Transverse colon (tissue), 4 donors: ENCODE results near the gene NAA38. TPM values are rescaled to one million over a fixed set of nuclear protein-coding genes. Genes with fewer than 3 reads are reported as not detected.

Experiments used
- DNase-seq: peaks from one replicate; pipeline ENCODE4 v3.0.0-alpha.2; 2019
- H3K27ac ChIP-seq, 4 donors: fragments of 200-600 bp; sonication (generic); 2 replicates each; pipeline ENCODE4 v1.5.1; 2016 to 2018; ENCODE audit warnings: inconsistent platforms in 4 of 4
- H3K27me3 ChIP-seq: fragments of 200-600 bp; sonication (generic); 2 replicates; pipeline ENCODE4 v1.5.1; 2017; ENCODE audit warnings: inconsistent platforms
- H3K36me3 ChIP-seq, 4 donors: fragments of 200-600 bp; sonication (generic); 2 replicates each; pipeline ENCODE4 v1.5.1; 2017 to 2019; ENCODE audit warnings: inconsistent platforms in 4 of 4
- H3K4me1 ChIP-seq, 4 donors: fragments of 200-600 bp; sonication (generic); 2 replicates each; pipeline ENCODE4 v1.5.1; 2017 to 2020; ENCODE audit warnings: inconsistent platforms in 4 of 4
- H3K4me3 ChIP-seq, 4 donors: fragments of 200-600 bp; sonication (generic); 1 replicate in 1 of 4; 2 replicates in 3 of 4; pipeline versions ENCODE4 v1.5.1 to v1.6.1; 2017 to 2019; ENCODE audit warnings: inconsistent platforms in 4 of 4
- H3K9me3 ChIP-seq, 2 donors: fragments of 200-600 bp; sonication (generic); 2 replicates each; pipeline ENCODE4 v1.5.1; 2017 to 2019; ENCODE audit warnings: inconsistent platforms in 2 of 2
- CTCF ChIP-seq, 5 experiments: fragments of 200-600 bp in 3 of 5; fragments of 450-650 bp in 2 of 5; sonication (generic) in 3 of 5; IDR thresholded peaks; 1 replicate in 2 of 5; 2 replicates in 3 of 5; pipeline ENCODE4 v1.5.1; 2016 to 2017; ENCODE audit warnings: antibody characterized with exemption in 5 of 5, inconsistent platforms in 3 of 5, mild to moderate bottlenecking in 2 of 5, moderate library complexity in 1 of 5
- EP300 ChIP-seq: sonication (generic); formaldehyde crosslinking; IDR thresholded peaks from one replicate; pipeline ENCODE4 v1.6.1; 2017; ENCODE audit warnings: antibody characterized with exemption, low read depth
- POLR2A ChIP-seq: fragments of 450-650 bp; IDR thresholded peaks from one replicate; pipeline ENCODE4 v1.6.1; 2016; ENCODE audit warnings: antibody characterized with exemption, mild to moderate bottlenecking, moderate library complexity
- POLR2AphosphoS5 ChIP-seq, 3 donors: sonication (generic); formaldehyde crosslinking; IDR thresholded peaks; one replicate each; pipeline ENCODE4 v1.6.1; 2016; ENCODE audit warnings: antibody characterized with exemption in 3 of 3
- WGBS, 2 donors: methylation state at CpG; one replicate each; pipeline ENCODE4 v1.1.5; 2018; ENCODE audit warnings: low coverage in 1 of 2; 5-methylcytosine and 5-hydroxymethylcytosine counted together
- in situ Hi-C, 4 donors: fragments of 200-750 bp; cut with MboI; loops; one replicate each; pipeline versions ENCODE4 v1.15.0 to v1.15.1; 2017; ENCODE audit warnings: low sequenced_read_pairs in 3 of 4, low pct_ligation_motif_present in 1 of 4, low pct_unique_long_range_greater_than_20kb in 1 of 4
- intact Hi-C: fragments of 100-400 bp; cut with DNase I; formaldehyde crosslinking; loops from one replicate; pipeline ENCODE4 v1.15.1; 2023; ENCODE audit warnings: low total_unique reads
- total RNA-seq, 4 donors: library from RNA; depleted of rRNA; stranded (reverse); fragments of >200 nt; gene quantifications; one replicate each; pipeline ENCODE4 v1.1.0, GENCODE V29; 2016

The NAA38 gene
- total RNA-seq, 4 donors from 2014 or later = 59.8 to 95.3 (median 86.5) TPM

GRCh38 chr17:7854851-7855659, 2.3 kb downstream of the NAA38 start, which contains the start of gene TMEM88:
Gene TMEM88 (plus strand): TSS chr17:7855066. CDS start chr17:7855075, 9 bp downstream.
- 49 to 61% methylated on average over 20 to 57 of the region's 57 CpGs for WGBS, 2 donors
- TF ChIP-seq CTCF (IDR thresholded peaks at IDR 0.05) = no peak
- TF ChIP-seq POLR2AphosphoS5 (IDR thresholded peaks at IDR 0.05) = peak in 1 of 3 donors; percentile 4
- no peaks in the 10 kb centered on the region for H3K9me3 ChIP-seq
- in situ Hi-C loops (loop anchor here in 2 of 4 donors (25.0 kb wide), 1 partner anchor 132 kb away; no protein-coding TSS in a partner anchor), intact Hi-C loops (loop anchor here (5.0 to 10.0 kb wide), 2 partner anchors 37 to 110 kb away; no protein-coding TSS in a partner anchor)
- H3K4me1 ChIP-seq = peaks cover 26 to 46% (median 37%) of the 10 kb centered on the region in 4 donors
- peak within 1 kb of the TSS; percentile 90 to 97 (median 94) for H3K27ac ChIP-seq
- H3K27me3 ChIP-seq = no peaks in the 10 kb centered on the region
- peaks cover 0 to 20% (median 9%) of the 10 kb centered on the region in 4 donors for H3K36me3 ChIP-seq
- no peak for DNase-seq
- H3K4me3 ChIP-seq = peak within 1 kb of the TSS in 2 of 4 donors; percentile 6 to 62

GRCh38 chr17:7854078-7854777, 3.1 kb downstream of the NAA38 start:
- Histone ChIP-seq H3K4me3 (no peak overlapping the region), H3K36me3 (peaks cover 0 to 27% (median 12%) of the 10 kb centered on the region in 4 donors), H3K4me1 (peaks cover 26 to 46% (median 37%) of the 10 kb centered on the region in 4 donors), H3K27me3 (no peaks in the 10 kb centered on the region), H3K9me3 (no peaks in the 10 kb centered on the region), H3K27ac (peak overlapping the region in 2 of 4 donors; percentile 90 to 95)
- TF ChIP-seq POLR2A (no peak), CTCF (IDR thresholded peaks at IDR 0.05) (no peak), POLR2AphosphoS5 (IDR thresholded peaks at IDR 0.05) (no peak), EP300 (no peak)
- in situ Hi-C loops (loop anchor here in 2 of 4 donors (25.0 kb wide), 1 partner anchor 133 kb away; no protein-coding TSS in a partner anchor), intact Hi-C loops (loop anchor here (10.0 kb wide), 1 partner anchor 109 kb away; no protein-coding TSS in a partner anchor)
- no peak for DNase-seq
- WGBS, 2 donors = 81 to 86% methylated on average over 17 to 31 of the region's 31 CpGs

GRCh38 chr17:7853691-7854038, 3.7 kb downstream of the NAA38 start:
- 88 to 90% methylated on average over 12 to 21 of the region's 21 CpGs for WGBS, 2 donors
- no peak overlapping the region for H3K4me3 ChIP-seq
- no peak for DNase-seq
- intact Hi-C loops = loop anchor here (10.0 kb wide), 1 partner anchor 109 kb away; no protein-coding TSS in a partner anchor
- in situ Hi-C loops = loop anchor here in 2 of 4 donors (25.0 kb wide), 1 partner anchor 134 kb away; no protein-coding TSS in a partner anchor
- TF ChIP-seq POLR2AphosphoS5 (IDR thresholded peaks at IDR 0.05) = no peak
- TF ChIP-seq EP300 = no peak
- no peak for TF ChIP-seq POLR2A
- no peak for TF ChIP-seq CTCF (IDR thresholded peaks at IDR 0.05)
- no peaks in the 10 kb centered on the region for H3K9me3 ChIP-seq
- no peak overlapping the region for H3K27ac ChIP-seq
- peaks cover 23 to 40% (median 33%) of the 10 kb centered on the region in 4 donors for H3K4me1 ChIP-seq
- no peaks in the 10 kb centered on the region for H3K27me3 ChIP-seq
- H3K36me3 ChIP-seq = peaks cover 0 to 31% (median 14%) of the 10 kb centered on the region in 4 donors
